PC-3 (cell line): ENCODE results near the gene CHD5. TPM values are rescaled to one million over a fixed set of nuclear protein-coding genes. Genes with fewer than 3 reads are reported as not detected.

Experiments
- ATAC-seq: fragments of 200-7000 bp; cut with Tn5 transposase; 2 replicates; pipeline ENCODE4 v1.9.1; 2020; ENCODE audit warnings: mild to moderate bottlenecking, moderate library complexity
- BruUV-seq: library from RNA; stranded (reverse); fragments of 400-500 nt; replicated peaks from 2 replicates; lab custom pipeline; 2021; lab: Mats Ljungman, UMichigan
- CTCF ChIA-PET: fragments of 300-600 bp; sonication (Branson Sonifier 250); formaldehyde crosslinking; loops from one replicate; lab custom pipeline; 2022; ENCODE audit warnings: antibody characterized with exemption; lab: Charles Lee
- POLR2A ChIA-PET: fragments of 300-600 bp; sonication (Branson Sonifier 250); formaldehyde crosslinking; loops from one replicate; lab custom pipeline; 2022; ENCODE audit warnings: antibody characterized with exemption; ENCODE audit not compliant: unreplicated experiment; lab: Charles Lee
- DNase-seq: peaks from one replicate; pipeline ENCODE4 v3.0.0-alpha.2; 2015
- H2AFZ ChIP-seq: fragments of 300-600 bp; sonication (generic); 2 replicates; pipeline ENCODE4 v1.6.0; 2016; ENCODE audit warnings: antibody characterized with exemption, low read length
- H3F3A ChIP-seq: fragments of 300-600 bp; sonication (generic); one replicate; pipeline ENCODE4 v1.6.0; 2017; ENCODE audit warnings: antibody characterized with exemption, low read length, control low read depth, mild to moderate bottlenecking; ENCODE audit not compliant: unreplicated experiment
- H3K27ac ChIP-seq: fragments of 300-600 bp; sonication (generic); 2 replicates; pipeline ENCODE4 v1.5.1; 2016; ENCODE audit warnings: mild to moderate bottlenecking, low read length
- H3K27me3 ChIP-seq: fragments of 300-600 bp; sonication (generic); 2 replicates; pipeline ENCODE4 v1.6.1; 2016; ENCODE audit warnings: low read length, mixed read lengths
- H3K36me3 ChIP-seq: fragments of 300-600 bp; sonication (generic); 2 replicates; pipeline ENCODE4 v1.6.1; 2016; ENCODE audit warnings: low read depth, mixed run types, low read length, mixed read lengths
- H3K4me1 ChIP-seq: fragments of 300-600 bp; sonication (generic); 2 replicates; pipeline ENCODE4 v1.5.1; 2016; ENCODE audit warnings: low read length; ENCODE audit not compliant: insufficient read depth
- H3K4me2 ChIP-seq: fragments of 300-600 bp; sonication (generic); 2 replicates; pipeline ENCODE4 v1.6.0; 2016; ENCODE audit warnings: low read length
- H3K4me3 ChIP-seq: fragments of 300-600 bp; sonication (generic); 2 replicates; pipeline ENCODE4 v1.5.1; 2016; ENCODE audit warnings: mild to moderate bottlenecking, low read length, mixed read lengths
- H3K79me2 ChIP-seq: fragments of 300-600 bp; sonication (generic); 2 replicates; pipeline ENCODE4 v1.6.1; 2017; ENCODE audit warnings: low read length, mixed read lengths
- H3K9ac ChIP-seq: fragments of 300-600 bp; sonication (generic); 2 replicates; pipeline ENCODE4 v1.6.0; 2016; ENCODE audit warnings: mild to moderate bottlenecking, low read length
- H3K9me2 ChIP-seq: fragments of 300-600 bp; sonication (generic); replicated peaks from 2 replicates; pipeline ENCODE4 v1.6.1; 2016; ENCODE audit warnings: mixed run types, low read length, mixed read lengths
- H3K9me3 ChIP-seq: fragments of 300-600 bp; sonication (generic); 2 replicates; pipeline ENCODE4 v1.6.1; 2016; ENCODE audit warnings: low read length, mixed read lengths
- H4K20me1 ChIP-seq: fragments of 300-600 bp; sonication (generic); 2 replicates; pipeline ENCODE4 v1.6.1; 2016; ENCODE audit warnings: low read length, mixed read lengths
- EZH2 ChIP-seq: fragments of 300-600 bp; sonication (generic); IDR thresholded peaks from one replicate; pipeline ENCODE4 v1.6.1; 2017; ENCODE audit warnings: antibody characterized with exemption, mild to moderate bottlenecking, low read length; ENCODE audit not compliant: unreplicated experiment
- EZH2phosphoT487 ChIP-seq: fragments of 300-600 bp; sonication (generic); IDR thresholded peaks from 2 replicates; pipeline ENCODE4 v1.6.1; 2018; ENCODE audit warnings: mild to moderate bottlenecking, antibody characterized with exemption, low read length, borderline replicate concordance
- intact Hi-C: fragments of 100-400 bp; cut with micrococcal nuclease; formaldehyde crosslinking; loops from 2 replicates; pipeline ENCODE4 v1.9.0; 2023
- total RNA-seq: library from RNA; depleted of rRNA; stranded (reverse); fragments of >200 nt; gene quantifications from 2 replicates; pipeline ENCODE4 v1.2.3, GENCODE V29; 2014
- TF ChIP-seq, protein P1 (sequence below): fragments of 300-600 bp; sonication (generic); conservative IDR thresholded peaks from 2 replicates; pipeline ENCODE4 v1.5.1; 2017; ENCODE audit warnings: antibody characterized with exemption, low read depth, mild to moderate bottlenecking, low read length

The CHD5 gene
- total RNA-seq, 1 experiment from 2014 or later: 0.55 TPM

DNA sequence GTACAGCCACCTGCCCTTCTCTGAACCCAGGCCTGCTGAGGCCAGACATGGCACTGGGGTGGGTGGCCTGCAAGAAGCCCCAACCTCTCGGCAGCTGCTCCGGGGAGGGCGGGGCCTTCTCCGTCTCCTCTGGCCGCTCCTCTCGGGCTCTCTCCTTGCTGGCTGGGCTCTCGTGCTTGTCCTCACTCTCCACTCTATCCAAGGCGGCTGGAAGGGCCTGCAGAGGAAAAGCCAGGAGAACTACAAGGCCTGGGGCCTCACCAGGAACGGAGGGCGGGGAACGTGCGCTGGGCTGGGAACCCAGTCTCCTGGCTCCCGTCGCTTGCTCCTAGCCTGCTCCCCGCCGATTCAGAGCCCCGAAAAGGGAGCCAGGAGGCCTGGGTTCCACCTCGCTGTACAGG, 59.1 kb downstream of the CHD5 start:
- ChIA-PET POLR2A (no interaction called here), CTCF (no interaction called here)
- BruUV-seq: no TSS peak
- H3K27me3 ChIP-seq: no peaks in the 10 kb centered on the region
- H3F3A ChIP-seq: peaks cover 9% of the 10 kb centered on the region
- H3K79me2 ChIP-seq: no peaks in the 10 kb centered on the region
- TF ChIP-seq EZH2: no peak
- no peak for TF ChIP-seq EZH2phosphoT487
- TF ChIP-seq, protein P1, sequence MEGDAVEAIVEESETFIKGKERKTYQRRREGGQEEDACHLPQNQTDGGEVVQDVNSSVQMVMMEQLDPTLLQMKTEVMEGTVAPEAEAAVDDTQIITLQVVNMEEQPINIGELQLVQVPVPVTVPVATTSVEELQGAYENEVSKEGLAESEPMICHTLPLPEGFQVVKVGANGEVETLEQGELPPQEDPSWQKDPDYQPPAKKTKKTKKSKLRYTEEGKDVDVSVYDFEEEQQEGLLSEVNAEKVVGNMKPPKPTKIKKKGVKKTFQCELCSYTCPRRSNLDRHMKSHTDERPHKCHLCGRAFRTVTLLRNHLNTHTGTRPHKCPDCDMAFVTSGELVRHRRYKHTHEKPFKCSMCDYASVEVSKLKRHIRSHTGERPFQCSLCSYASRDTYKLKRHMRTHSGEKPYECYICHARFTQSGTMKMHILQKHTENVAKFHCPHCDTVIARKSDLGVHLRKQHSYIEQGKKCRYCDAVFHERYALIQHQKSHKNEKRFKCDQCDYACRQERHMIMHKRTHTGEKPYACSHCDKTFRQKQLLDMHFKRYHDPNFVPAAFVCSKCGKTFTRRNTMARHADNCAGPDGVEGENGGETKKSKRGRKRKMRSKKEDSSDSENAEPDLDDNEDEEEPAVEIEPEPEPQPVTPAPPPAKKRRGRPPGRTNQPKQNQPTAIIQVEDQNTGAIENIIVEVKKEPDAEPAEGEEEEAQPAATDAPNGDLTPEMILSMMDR: no peak
- peaks cover 8% of the 10 kb centered on the region for H3K4me1 ChIP-seq
- no peak overlapping the region for H3K27ac ChIP-seq
- no peaks in the 10 kb centered on the region for H3K9me2 ChIP-seq
- no peak for DNase-seq
- intact Hi-C loops: no loop called here
- no peak for ATAC-seq
- H3K9ac ChIP-seq: no peak overlapping the region
- no peaks in the 10 kb centered on the region for H4K20me1 ChIP-seq
- no peak overlapping the region for H2AFZ ChIP-seq
- no peak overlapping the region for H3K4me3 ChIP-seq
- no peak overlapping the region for H3K4me2 ChIP-seq
- no peaks in the 10 kb centered on the region for H3K9me3 ChIP-seq
- H3K36me3 ChIP-seq: no peaks in the 10 kb centered on the region

DNA sequence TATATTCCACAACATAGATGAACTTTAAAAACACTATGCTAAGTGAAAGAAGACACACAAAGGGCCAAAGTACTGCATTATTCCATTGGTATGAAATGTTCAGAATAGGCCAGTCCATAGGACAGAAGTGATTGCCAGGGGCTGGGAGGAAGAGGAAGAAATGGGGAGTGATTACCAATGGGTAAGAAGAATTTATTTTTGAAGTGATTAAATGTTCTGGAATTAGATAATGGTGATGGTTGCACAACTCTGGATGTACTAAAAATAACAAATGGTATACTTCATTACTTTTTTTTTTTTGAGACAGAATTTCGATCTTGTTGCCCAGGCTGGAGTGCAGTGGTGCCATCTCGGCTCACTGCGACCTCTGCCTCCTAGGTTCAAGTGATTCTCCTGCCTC, 61.7 kb downstream of the CHD5 start:
- TF ChIP-seq EZH2phosphoT487 (no peak), EZH2 (no peak)
- TF ChIP-seq, protein P1: no peak
- intact Hi-C loops: no loop called here
- Histone ChIP-seq H3K4me3 (no peak overlapping the region), H3K4me1 (peaks cover 17% of the 10 kb centered on the region), H3K9me3 (no peaks in the 10 kb centered on the region), H3K4me2 (no peak overlapping the region), H3F3A (peaks cover 12% of the 10 kb centered on the region), H3K27ac (no peak overlapping the region), H3K9me2 (no peaks in the 10 kb centered on the region), H2AFZ (no peak overlapping the region), H3K79me2 (no peaks in the 10 kb centered on the region), H3K36me3 (no peaks in the 10 kb centered on the region), H4K20me1 (no peaks in the 10 kb centered on the region), H3K27me3 (no peaks in the 10 kb centered on the region), H3K9ac (no peak overlapping the region)
- BruUV-seq: no TSS peak
- ChIA-PET POLR2A (no interaction called here), CTCF (no interaction called here)
- ATAC-seq (no peak), DNase-seq (no peak)

DNA sequence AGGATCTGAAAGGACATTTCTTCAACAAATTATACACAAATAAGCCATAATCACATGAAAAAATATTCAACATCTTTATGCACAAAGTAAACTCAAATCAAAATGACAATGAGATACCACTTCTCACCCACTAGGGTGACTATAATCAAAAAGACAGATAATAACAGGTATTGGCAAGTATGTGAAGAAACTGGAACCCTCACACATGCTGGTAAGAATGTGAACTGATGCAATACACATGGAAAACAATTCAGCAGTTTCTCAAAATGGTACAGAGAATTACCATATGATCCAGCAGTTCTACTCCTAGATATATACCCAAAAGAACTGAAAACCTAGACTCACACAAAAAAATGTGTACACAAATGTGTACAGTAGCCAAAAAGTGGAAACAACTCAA, 62.5 kb downstream of the CHD5 start:
- H2AFZ ChIP-seq: no peak overlapping the region
- ATAC-seq (no peak), DNase-seq (no peak)
- peaks cover 12% of the 10 kb centered on the region for H3F3A ChIP-seq
- POLR2A ChIA-PET: no interaction called here
- TF ChIP-seq, protein P1: no peak
- H3K27me3 ChIP-seq: no peaks in the 10 kb centered on the region
- H3K4me2 ChIP-seq: no peak overlapping the region
- no peak overlapping the region for H3K27ac ChIP-seq
- no peak overlapping the region for H3K4me3 ChIP-seq
- H3K4me1 ChIP-seq: peaks cover 17% of the 10 kb centered on the region
- no peaks in the 10 kb centered on the region for H3K36me3 ChIP-seq
- H4K20me1 ChIP-seq: no peaks in the 10 kb centered on the region
- no TSS peak for BruUV-seq
- intact Hi-C loops: no loop called here
- CTCF ChIA-PET: no interaction called here
- no peaks in the 10 kb centered on the region for H3K79me2 ChIP-seq
- H3K9ac ChIP-seq: no peak overlapping the region
- H3K9me2 ChIP-seq: no peaks in the 10 kb centered on the region
- no peaks in the 10 kb centered on the region for H3K9me3 ChIP-seq
